ENCODE data around the gene ZFYVE28.

ZFYVE28 gene

DNA sequence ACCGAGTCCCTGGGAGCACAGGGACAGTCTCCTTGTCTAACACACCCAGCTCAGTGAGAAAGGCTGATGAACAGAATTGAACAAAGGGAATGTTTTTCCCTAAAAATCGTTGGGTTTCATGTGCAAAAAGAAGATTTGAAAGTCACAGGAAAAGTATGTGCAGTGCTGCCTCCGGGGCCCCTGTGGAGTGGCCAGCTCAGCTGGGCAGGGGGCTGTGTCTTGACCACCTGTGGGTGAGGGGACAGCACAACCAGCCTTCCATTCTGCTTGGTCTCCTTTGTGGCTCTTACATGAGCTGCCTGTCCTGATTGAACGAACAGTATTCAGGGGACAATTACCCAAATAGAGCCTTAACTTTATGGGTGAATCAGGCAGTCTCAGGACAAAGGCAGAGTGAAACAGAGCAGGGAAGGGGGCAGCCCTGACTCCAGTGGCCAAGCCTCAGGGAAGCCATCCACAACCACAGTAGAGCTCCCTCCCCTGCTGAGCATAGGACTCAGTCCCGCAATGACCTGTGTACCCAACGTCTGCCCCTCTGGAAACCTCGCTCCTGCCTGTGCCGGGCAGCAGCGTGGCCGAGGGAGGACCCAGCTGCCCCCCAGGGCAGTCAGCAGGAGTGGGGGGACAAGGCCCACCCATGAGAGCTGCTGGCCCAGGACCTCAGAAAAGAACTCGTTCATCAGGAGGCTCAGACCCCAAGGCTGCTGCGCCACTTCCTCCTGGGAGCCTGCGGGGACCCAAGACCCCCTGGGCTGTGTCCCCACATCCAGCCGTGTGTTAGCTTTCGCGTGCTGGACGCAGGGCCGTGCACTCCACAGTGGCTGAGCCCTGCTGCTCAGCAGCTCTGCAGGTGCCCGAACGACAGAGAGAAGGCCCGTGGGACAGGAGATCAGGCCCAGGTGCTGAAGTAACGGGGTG lies 96.9 kb downstream of the ZFYVE28 start:
- TF ChIP-seq, protein P1, sequence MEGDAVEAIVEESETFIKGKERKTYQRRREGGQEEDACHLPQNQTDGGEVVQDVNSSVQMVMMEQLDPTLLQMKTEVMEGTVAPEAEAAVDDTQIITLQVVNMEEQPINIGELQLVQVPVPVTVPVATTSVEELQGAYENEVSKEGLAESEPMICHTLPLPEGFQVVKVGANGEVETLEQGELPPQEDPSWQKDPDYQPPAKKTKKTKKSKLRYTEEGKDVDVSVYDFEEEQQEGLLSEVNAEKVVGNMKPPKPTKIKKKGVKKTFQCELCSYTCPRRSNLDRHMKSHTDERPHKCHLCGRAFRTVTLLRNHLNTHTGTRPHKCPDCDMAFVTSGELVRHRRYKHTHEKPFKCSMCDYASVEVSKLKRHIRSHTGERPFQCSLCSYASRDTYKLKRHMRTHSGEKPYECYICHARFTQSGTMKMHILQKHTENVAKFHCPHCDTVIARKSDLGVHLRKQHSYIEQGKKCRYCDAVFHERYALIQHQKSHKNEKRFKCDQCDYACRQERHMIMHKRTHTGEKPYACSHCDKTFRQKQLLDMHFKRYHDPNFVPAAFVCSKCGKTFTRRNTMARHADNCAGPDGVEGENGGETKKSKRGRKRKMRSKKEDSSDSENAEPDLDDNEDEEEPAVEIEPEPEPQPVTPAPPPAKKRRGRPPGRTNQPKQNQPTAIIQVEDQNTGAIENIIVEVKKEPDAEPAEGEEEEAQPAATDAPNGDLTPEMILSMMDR (IDR thresholded peaks at IDR 0.05; ENCODE audit: insufficient read depth, low read depth, low read length, missing control alignments), result no peak
- DNase-seq (ENCODE audit: low read depth), result no peak
- no peak overlapping the region for H3K4me3 ChIP-seq (ENCODE audit: low read length)

DNA sequence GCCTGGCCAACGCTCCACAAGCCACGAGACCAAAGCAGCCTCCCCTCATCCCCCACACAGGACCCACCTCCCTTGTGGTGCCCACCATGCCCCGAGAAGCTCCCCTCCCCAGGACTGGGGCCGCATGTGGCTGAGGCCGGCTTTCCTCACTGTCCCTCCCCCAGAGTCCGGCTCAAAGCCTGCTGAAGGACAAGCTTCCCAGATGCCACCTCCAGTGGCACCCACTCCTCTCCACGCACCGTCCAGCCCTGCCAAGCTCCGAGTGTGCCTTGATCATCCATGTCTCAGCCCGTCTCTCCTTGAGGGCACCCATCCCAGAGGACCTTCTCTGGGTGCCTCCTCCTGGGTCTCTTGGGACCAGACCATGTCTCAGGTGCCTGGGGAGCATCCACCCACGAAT lies 97.7 kb downstream of the ZFYVE28 start:
- TF ChIP-seq, protein P1 (IDR thresholded peaks at IDR 0.05; ENCODE audit: insufficient read depth, low read depth, low read length, missing control alignments), result no peak
- H3K4me3 ChIP-seq (ENCODE audit: low read length), result no peak overlapping the region
- DNase-seq (ENCODE audit: low read depth), result no peak

DNA sequence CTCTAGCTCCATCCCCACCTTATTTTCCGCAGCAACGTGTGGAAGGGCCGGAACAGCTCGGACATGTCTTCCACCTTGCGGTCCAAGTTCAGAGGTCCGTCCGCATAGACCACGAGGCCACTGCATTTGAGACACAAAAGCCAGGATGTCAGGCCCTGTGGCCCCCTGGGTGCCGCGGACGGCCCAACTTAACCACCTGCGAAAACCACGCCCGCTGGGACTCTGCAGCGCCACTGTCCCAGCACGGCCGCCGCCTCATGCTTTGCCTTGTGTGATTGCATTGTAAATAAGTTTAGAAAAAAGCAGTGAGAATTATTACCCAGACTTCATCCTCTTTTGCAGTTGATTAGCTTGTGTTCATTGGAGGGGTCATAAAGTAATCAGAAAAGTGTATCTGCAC lies 98.3 kb downstream of the ZFYVE28 start:
- TF ChIP-seq, protein P1 (IDR thresholded peaks at IDR 0.05; ENCODE audit: insufficient read depth, low read depth, low read length, missing control alignments), result no peak
- no peak for DNase-seq (ENCODE audit: low read depth)
- H3K4me3 ChIP-seq (ENCODE audit: low read length), result no peak overlapping the region

DNA sequence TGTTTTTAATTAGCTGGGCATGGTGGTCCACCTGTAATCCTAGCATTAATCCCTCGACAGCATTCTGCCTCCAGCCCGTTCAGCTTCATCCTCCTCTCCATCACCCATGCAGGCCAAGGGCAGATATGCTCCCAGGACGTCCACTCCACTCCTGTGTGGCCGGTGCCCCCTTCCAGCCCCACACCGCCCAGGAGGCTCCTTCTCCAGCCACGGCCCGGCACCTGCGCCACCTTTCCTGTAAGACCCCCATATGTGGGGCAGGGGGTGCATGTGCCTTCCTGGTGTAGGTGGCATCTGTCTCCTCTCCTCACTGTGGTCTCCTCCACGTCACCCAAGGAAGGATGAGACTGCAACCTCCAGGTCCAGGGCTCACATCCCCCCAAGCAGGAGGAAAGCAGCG lies 99.6 kb downstream of the ZFYVE28 start:
- TF ChIP-seq, protein P1 (IDR thresholded peaks at IDR 0.05; ENCODE audit: insufficient read depth, low read depth, low read length, missing control alignments), result no peak
- no peak for DNase-seq (ENCODE audit: low read depth)
- H3K4me3 ChIP-seq (ENCODE audit: low read length), result no peak overlapping the region

DNA sequence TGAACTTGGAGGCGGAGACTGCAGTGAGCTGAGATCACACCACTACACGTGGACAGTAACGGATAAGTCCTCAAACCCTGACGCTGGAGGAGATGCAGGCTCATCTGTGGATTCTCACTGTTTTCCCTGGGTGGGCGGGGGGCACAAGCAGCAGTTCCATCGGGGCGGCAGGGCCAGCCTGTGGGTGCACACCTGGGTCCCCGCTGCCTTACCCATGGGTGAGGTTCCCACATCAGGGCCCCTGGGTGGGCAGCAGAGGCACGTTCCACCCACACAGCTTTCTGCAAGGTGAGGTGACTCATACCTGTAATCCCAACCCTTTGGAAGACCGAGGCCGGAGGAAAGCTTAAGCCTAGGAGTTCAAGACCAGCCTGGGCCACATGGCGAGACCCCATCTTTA lies 100.0 kb downstream of the ZFYVE28 start:
- TF ChIP-seq, protein P1 (IDR thresholded peaks at IDR 0.05; ENCODE audit: insufficient read depth, low read depth, low read length, missing control alignments), result no peak
- DNase-seq (ENCODE audit: low read depth), result no peak
- no peak overlapping the region for H3K4me3 ChIP-seq (ENCODE audit: low read length)

DNA sequence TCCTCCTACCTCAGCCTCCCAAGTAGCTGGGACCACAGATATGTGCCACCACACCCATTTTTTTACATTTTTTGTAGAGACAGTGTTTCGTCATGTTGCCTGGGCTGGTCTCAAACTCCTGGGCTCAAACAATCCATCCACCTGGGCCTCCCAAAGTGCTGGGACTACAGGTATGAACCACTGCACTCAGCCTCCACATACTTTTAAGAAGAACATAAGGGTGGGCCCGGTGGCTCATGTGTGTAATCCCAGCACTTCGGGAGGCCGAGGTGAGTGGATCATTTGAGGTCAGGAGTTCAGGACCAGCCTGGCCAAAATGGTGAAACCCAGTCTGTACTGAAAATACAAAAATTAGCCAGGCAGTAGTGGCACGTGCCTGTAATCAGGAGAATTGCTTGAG lies 105.1 kb downstream of the ZFYVE28 start:
- DNase-seq (ENCODE audit: low read depth), result no peak
- no peak overlapping the region for H3K4me3 ChIP-seq (ENCODE audit: low read length)
- TF ChIP-seq, protein P1 (IDR thresholded peaks at IDR 0.05; ENCODE audit: insufficient read depth, low read depth, low read length, missing control alignments), result no peak
